VCaP (cell line): ENCODE results near the gene TBX19.

Experiments used
- H3K27ac ChIP-seq: fragments of 450-650 bp; 2 replicates; pipeline ENCODE4 v1.5.1; 2017
- TF ChIP-seq, protein P1 (sequence below): fragments of 450-650 bp; conservative IDR thresholded peaks from 2 replicates; pipeline ENCODE4 v1.5.1; 2017; ENCODE audit warnings: mild to moderate bottlenecking, moderate library complexity

The TBX19 gene

DNA sequence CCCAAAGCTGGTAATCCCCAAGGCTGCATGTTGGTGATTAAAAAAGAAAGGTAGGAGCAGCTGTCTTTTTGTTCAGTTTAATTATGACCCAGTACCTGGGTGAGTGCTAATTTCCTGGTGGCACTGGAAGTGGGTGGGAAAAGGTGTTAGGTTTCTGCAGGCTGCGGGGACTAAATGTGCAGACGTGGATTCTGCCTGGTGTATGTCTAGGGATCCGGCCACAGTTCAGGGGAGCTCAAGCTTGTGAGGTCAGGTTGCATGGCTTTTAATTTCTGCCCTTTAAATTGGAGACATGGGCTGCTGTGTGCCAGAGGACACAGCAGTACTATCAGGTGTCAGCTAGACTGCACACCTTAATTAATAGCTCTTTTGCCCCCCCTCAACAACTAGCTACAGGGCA lies 20.3 kb upstream of the TBX19 start:
- no peak overlapping the region for H3K27ac ChIP-seq
- TF ChIP-seq, protein P1, sequence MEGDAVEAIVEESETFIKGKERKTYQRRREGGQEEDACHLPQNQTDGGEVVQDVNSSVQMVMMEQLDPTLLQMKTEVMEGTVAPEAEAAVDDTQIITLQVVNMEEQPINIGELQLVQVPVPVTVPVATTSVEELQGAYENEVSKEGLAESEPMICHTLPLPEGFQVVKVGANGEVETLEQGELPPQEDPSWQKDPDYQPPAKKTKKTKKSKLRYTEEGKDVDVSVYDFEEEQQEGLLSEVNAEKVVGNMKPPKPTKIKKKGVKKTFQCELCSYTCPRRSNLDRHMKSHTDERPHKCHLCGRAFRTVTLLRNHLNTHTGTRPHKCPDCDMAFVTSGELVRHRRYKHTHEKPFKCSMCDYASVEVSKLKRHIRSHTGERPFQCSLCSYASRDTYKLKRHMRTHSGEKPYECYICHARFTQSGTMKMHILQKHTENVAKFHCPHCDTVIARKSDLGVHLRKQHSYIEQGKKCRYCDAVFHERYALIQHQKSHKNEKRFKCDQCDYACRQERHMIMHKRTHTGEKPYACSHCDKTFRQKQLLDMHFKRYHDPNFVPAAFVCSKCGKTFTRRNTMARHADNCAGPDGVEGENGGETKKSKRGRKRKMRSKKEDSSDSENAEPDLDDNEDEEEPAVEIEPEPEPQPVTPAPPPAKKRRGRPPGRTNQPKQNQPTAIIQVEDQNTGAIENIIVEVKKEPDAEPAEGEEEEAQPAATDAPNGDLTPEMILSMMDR, result no peak

DNA sequence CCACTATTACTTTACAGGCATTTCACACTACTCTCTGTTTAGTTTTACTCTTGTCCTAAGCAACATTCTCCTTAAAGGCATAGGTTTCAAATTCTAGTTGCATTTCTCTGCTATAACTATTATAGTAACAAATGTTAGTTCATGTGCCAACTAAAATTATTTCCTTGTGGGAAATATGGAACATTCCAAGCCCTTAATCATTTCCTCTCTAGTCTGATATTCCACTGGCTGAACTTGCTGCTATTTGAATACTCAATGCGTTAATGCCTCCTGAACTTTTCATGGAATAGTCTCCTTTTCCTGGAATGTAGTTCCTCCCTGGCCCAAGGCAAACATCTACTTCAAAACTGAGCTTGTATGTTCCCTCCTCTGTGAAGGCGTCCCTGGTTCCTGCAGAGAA lies 19.3 kb upstream of the TBX19 start:
- TF ChIP-seq, protein P1, result no peak
- H3K27ac ChIP-seq, result no peak overlapping the region

DNA sequence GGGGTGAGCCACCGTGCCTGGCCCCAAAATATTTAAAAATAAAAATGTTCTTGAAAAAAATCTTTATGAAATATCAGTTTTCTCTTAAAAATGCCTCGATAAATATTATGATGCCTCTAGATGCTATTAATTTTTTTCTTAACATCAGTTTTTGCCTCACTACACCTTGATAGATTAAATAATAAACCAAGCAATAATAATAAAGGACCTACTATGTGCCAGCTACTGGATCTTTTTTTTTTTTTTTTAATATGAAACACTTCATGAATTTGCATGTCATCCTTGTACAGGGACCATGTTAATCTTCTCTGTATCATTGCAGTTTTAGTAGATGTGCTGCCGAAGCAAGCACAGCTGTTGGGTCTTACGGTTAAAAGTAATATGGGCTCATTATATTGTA lies 17.5 kb upstream of the TBX19 start:
- TF ChIP-seq, protein P1, result no peak
- no peak overlapping the region for H3K27ac ChIP-seq

DNA sequence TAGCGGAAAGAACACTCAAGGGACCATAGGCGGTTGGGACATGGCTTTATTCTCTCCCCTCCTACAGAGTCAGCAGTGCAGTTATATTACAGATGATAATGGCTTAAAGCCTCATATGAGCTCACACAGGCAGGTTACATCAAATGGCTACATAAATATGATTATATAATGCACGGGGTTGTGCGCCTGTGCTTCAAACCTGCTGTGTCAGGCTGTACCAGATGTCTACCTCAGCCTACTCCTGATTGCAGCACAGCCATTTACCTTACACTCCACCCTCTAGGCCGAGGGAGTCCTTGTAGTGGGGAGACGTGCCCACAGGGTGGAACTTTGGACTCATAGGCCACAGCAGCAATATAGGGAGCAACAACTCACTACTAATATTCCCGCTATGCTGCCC lies 16.4 kb upstream of the TBX19 start:
- TF ChIP-seq, protein P1, result no peak
- H3K27ac ChIP-seq, result no peak overlapping the region

DNA sequence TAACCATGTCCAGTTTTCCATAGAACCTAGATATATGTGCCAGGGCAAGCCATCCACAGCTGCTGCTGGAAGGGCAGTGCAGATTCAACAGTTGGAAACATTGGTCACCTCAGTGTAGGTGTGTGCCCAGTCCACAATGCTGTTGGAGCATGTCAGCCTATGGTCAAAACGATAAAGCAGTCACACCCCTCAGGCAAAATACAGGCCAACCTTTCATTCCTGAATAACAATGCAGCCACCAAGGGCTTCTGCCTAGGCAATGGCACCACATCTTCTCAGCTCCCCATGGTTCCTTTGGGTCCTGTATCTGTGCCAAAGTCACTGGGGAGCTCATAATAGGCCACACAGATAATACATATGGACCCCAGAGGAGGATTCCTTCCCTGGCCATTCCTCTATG lies 15.1 kb upstream of the TBX19 start:
- no peak overlapping the region for H3K27ac ChIP-seq
- TF ChIP-seq, protein P1, result no peak

DNA sequence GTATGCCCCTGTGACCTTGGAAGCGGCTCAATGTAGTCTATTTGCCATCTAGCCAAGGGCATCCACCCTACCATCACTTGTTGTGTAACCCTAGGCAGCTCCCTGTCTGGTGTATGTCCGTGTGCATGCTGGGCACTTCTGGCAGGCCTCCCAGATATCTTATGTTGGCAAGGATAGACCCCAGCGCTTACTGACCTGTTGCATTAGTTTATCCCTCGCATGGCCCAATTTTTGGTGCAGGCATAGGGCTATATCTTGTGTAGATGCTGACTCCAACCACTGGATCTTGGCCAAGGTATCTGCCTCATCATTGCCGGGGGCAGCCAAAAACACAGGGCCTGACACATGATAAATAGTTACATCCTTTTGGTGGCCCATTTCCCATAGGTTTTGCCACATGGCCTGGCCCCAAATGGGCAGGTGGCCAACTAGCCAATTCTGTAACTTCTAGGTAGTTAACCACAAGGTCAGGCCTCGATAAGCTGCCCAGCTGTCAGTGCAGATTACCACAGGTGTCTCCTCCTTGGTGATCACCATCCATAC lies 14.0 kb upstream of the TBX19 start:
- no peak overlapping the region for H3K27ac ChIP-seq
- TF ChIP-seq, protein P1, result no peak

DNA sequence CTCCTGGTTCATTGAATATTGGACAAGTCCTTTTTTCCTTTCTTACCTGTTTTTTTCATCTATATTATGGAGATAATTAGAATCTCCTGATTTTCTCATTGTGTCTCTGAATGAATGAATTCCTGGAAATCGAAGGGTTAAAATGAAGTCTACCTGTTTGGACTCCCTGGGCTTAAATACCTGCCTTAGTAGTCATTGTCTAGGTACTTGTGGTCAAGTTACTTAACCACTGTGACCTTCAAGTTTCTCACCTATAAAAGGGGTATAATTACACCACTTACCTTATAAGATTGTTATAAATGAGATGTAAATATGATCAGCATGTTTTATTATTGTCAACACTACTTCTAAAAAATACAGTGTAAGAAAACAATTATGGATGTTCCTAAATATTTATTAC lies 9.0 kb upstream of the TBX19 start:
- TF ChIP-seq, protein P1, result no peak

More for the DNA sequence above, 9.0 kb upstream of the TBX19 start:
- H3K27ac ChIP-seq, result no peak overlapping the region
